Right lobe of liver (tissue), 4 donors: ENCODE data around the gene SIRT1.

Experiments used
- POLR2A ChIP-seq: fragments of 450-650 bp; IDR thresholded peaks from one replicate; pipeline ENCODE4 v1.6.1; 2017; ENCODE audit warnings: antibody characterized with exemption, mild to moderate bottlenecking
- TF ChIP-seq, protein P1 (sequence below), 4 donors: fragments of 200-600 bp in 3 of 4; fragments of 450-650 bp in 1 of 4; IDR thresholded peaks; one replicate each; pipeline versions ENCODE4 v1.5.1 to v1.8.0; 2016 to 2022; ENCODE audit warnings: antibody characterized with exemption in 4 of 4, mild to moderate bottlenecking in 2 of 4
- donor health status: DM: no; HTN: no; CAD: no.
- donor health status: DM: no; HTN: no; CAD: no.
- donor health status: DM: no; HTN: yes; CAD: no.

GRCh38 chr10:67863094-67863493 lies 21.4 kb upstream of the SIRT1 start:
- TF ChIP-seq, protein P1, sequence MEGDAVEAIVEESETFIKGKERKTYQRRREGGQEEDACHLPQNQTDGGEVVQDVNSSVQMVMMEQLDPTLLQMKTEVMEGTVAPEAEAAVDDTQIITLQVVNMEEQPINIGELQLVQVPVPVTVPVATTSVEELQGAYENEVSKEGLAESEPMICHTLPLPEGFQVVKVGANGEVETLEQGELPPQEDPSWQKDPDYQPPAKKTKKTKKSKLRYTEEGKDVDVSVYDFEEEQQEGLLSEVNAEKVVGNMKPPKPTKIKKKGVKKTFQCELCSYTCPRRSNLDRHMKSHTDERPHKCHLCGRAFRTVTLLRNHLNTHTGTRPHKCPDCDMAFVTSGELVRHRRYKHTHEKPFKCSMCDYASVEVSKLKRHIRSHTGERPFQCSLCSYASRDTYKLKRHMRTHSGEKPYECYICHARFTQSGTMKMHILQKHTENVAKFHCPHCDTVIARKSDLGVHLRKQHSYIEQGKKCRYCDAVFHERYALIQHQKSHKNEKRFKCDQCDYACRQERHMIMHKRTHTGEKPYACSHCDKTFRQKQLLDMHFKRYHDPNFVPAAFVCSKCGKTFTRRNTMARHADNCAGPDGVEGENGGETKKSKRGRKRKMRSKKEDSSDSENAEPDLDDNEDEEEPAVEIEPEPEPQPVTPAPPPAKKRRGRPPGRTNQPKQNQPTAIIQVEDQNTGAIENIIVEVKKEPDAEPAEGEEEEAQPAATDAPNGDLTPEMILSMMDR (IDR thresholded peaks at IDR 0.05), result no peak
- no peak for TF ChIP-seq POLR2A
